Measurements from ENCODE around the gene DNAJB11. TPM values are rescaled to one million over a fixed set of nuclear protein-coding genes. Genes with fewer than 3 reads are reported as not detected.

The DNAJB11 gene
- total RNA-seq, 1 experiment from 2014 or later = 87.9 TPM

DNA sequence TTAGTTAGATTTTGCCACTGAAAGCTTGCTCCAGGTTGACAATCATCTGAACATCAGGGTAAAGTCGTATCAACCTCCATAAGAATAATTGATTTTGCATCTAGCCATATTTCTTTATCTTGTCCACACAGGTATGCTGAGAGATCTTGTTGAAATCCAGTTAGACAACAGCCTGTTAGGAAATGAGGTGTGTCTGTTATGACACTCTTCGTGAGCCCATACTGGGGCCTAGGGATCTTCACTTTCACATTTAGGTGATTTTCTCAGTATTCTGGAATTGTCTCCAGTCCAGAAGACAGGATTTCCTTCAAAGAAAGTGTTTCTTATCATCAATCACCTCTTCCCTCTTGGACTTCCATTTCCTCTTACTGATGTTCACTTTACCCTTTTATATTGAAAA, 18.1 kb downstream of the DNAJB11 start:
- Histone ChIP-seq H3K4me3 (ENCODE audit: low read depth in 2 of 2, low read length in 2 of 2) (no peak overlapping the region), H3K9me3 (ENCODE audit: control insufficient read depth, insufficient read depth, low read depth, low read length) (no peaks in the 10 kb centered on the region), H3K4me1 (ENCODE audit: control insufficient read depth, insufficient read depth, low read length) (no peaks in the 10 kb centered on the region), H3K36me3 (ENCODE audit: control insufficient read depth, insufficient read depth, low read length) (peaks cover 13% of the 10 kb centered on the region), H3K27me3 (ENCODE audit: control insufficient read depth, insufficient read depth, low read length) (no peaks in the 10 kb centered on the region), H3K27ac (ENCODE audit: low read length) (no peak overlapping the region)
- POLR2A ChIA-PET = no interaction called here
- BruUV-seq (replicated peaks) = no TSS peak
- intact Hi-C loops (cut with micrococcal nuclease; ENCODE audit: unreplicated experiment) (no loop called here), in situ Hi-C loops (cut with HindIII; ENCODE audit: low pct_unique_long_range_greater_than_20kb, low sequenced_read_pairs) (no loop called here)
- CTCF ChIA-PET = no interaction called here
- TF ChIP-seq SIN3A (IDR thresholded peaks at IDR 0.05; ENCODE audit: borderline replicate concordance, insufficient read depth, low read depth, low read length) (no peak), POLR2AphosphoS5 (IDR thresholded peaks at IDR 0.05; ENCODE audit: low read depth, low read length) (no peak), TCF7L2 (IDR thresholded peaks at IDR 0.05; ENCODE audit: low read depth, low read length) (no peak)
- TF ChIP-seq, protein P1, sequence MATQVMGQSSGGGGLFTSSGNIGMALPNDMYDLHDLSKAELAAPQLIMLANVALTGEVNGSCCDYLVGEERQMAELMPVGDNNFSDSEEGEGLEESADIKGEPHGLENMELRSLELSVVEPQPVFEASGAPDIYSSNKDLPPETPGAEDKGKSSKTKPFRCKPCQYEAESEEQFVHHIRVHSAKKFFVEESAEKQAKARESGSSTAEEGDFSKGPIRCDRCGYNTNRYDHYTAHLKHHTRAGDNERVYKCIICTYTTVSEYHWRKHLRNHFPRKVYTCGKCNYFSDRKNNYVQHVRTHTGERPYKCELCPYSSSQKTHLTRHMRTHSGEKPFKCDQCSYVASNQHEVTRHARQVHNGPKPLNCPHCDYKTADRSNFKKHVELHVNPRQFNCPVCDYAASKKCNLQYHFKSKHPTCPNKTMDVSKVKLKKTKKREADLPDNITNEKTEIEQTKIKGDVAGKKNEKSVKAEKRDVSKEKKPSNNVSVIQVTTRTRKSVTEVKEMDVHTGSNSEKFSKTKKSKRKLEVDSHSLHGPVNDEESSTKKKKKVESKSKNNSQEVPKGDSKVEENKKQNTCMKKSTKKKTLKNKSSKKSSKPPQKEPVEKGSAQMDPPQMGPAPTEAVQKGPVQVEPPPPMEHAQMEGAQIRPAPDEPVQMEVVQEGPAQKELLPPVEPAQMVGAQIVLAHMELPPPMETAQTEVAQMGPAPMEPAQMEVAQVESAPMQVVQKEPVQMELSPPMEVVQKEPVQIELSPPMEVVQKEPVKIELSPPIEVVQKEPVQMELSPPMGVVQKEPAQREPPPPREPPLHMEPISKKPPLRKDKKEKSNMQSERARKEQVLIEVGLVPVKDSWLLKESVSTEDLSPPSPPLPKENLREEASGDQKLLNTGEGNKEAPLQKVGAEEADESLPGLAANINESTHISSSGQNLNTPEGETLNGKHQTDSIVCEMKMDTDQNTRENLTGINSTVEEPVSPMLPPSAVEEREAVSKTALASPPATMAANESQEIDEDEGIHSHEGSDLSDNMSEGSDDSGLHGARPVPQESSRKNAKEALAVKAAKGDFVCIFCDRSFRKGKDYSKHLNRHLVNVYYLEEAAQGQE (IDR thresholded peaks at IDR 0.05; ENCODE audit: insufficient read depth in 1 of 2, low read depth in 2 of 2, low read length in 1 of 2) = no peak
- TF ChIP-seq, protein P2, sequence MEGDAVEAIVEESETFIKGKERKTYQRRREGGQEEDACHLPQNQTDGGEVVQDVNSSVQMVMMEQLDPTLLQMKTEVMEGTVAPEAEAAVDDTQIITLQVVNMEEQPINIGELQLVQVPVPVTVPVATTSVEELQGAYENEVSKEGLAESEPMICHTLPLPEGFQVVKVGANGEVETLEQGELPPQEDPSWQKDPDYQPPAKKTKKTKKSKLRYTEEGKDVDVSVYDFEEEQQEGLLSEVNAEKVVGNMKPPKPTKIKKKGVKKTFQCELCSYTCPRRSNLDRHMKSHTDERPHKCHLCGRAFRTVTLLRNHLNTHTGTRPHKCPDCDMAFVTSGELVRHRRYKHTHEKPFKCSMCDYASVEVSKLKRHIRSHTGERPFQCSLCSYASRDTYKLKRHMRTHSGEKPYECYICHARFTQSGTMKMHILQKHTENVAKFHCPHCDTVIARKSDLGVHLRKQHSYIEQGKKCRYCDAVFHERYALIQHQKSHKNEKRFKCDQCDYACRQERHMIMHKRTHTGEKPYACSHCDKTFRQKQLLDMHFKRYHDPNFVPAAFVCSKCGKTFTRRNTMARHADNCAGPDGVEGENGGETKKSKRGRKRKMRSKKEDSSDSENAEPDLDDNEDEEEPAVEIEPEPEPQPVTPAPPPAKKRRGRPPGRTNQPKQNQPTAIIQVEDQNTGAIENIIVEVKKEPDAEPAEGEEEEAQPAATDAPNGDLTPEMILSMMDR (IDR thresholded peaks at IDR 0.05) = no peak
- no peak for ATAC-seq
- DNase-seq (ENCODE audit: low read depth, low spot score) = no peak

DNA sequence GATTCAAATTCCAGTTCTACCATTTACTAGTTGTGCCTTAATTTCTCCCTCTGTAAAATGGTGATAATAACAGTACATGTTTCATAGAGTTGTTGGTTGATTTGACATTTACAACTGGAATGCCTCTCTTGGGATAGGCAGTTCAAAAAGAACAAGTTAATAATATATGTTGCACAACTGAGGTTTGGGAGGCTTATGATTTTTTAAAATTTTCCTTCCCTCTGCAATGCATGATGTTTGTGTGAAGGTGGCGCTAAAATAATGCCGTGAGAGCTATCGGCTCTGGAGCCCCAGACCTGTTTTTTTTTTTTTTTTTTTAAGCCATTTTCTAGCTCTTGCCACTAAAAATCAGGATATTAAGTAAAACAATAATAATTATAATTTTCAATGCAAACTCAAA, 18.6 kb downstream of the DNAJB11 start:
- ChIA-PET POLR2A (no interaction called here), CTCF (interaction anchor here (0.6 to 0.7 kb wide), 3 partner anchors 20 to 233 kb away, joined by 4 to 7 read pairs (median 5); no protein-coding TSS in a partner anchor)
- intact Hi-C loops (cut with micrococcal nuclease; ENCODE audit: unreplicated experiment) = no loop called here
- in situ Hi-C loops (cut with HindIII; ENCODE audit: low pct_unique_long_range_greater_than_20kb, low sequenced_read_pairs) = no loop called here
- H3K27me3 ChIP-seq (ENCODE audit: control insufficient read depth, insufficient read depth, low read length) = no peaks in the 10 kb centered on the region
- ATAC-seq = no peak
- H3K36me3 ChIP-seq (ENCODE audit: control insufficient read depth, insufficient read depth, low read length) = peaks cover 9% of the 10 kb centered on the region
- H3K27ac ChIP-seq (ENCODE audit: low read length) = no peak overlapping the region
- no peak for DNase-seq (ENCODE audit: low read depth, low spot score)
- no peaks in the 10 kb centered on the region for H3K9me3 ChIP-seq (ENCODE audit: control insufficient read depth, insufficient read depth, low read depth, low read length)
- no peaks in the 10 kb centered on the region for H3K4me1 ChIP-seq (ENCODE audit: control insufficient read depth, insufficient read depth, low read length)
- no TSS peak for BruUV-seq (replicated peaks)
- H3K4me3 ChIP-seq (ENCODE audit: low read depth in 2 of 2, low read length in 2 of 2) = no peak overlapping the region
- TF ChIP-seq SIN3A (IDR thresholded peaks at IDR 0.05; ENCODE audit: borderline replicate concordance, insufficient read depth, low read depth, low read length) = no peak
- TF ChIP-seq, protein P1 (IDR thresholded peaks at IDR 0.05; ENCODE audit: insufficient read depth in 1 of 2, low read depth in 2 of 2, low read length in 1 of 2) = no peak
- TF ChIP-seq, protein P2 (IDR thresholded peaks at IDR 0.05) = no peak; the same call in 1 of the 2 replicates
- no peak for TF ChIP-seq TCF7L2 (IDR thresholded peaks at IDR 0.05; ENCODE audit: low read depth, low read length)
- TF ChIP-seq POLR2AphosphoS5 (IDR thresholded peaks at IDR 0.05; ENCODE audit: low read depth, low read length) = no peak
